Adrenal gland (tissue), 5 donors: ENCODE data around the gene DLGAP1.

Experiments used
- POLR2A ChIP-seq, 2 donors: fragments of 450-650 bp; IDR thresholded peaks; one replicate each; pipeline ENCODE4 v1.6.1; 2017; ENCODE audit warnings: antibody characterized with exemption in 2 of 2, mild to moderate bottlenecking in 2 of 2, moderate library complexity in 1 of 2
- TF ChIP-seq, protein P1 (sequence below), 6 experiments: fragments of 450-650 bp in 4 of 6; fragments of 200-600 bp in 2 of 6; sonication (generic) in 1 of 6; IDR thresholded peaks; 1 replicate in 5 of 6; 2 replicates in 1 of 6; pipeline versions ENCODE4 v1.5.1 to v1.8.0; 2016 to 2021; ENCODE audit warnings: antibody characterized with exemption in 6 of 6, mild to moderate bottlenecking in 2 of 6, moderate library complexity in 1 of 6
- donor health status: DM: no; HTN: no; CAD: no.

GRCh38 chr18:3995476-3996102 is 459.5 kb downstream of the DLGAP1 start:
- TF ChIP-seq POLR2A (IDR thresholded peaks at IDR 0.05), result no peak
- TF ChIP-seq, protein P1, sequence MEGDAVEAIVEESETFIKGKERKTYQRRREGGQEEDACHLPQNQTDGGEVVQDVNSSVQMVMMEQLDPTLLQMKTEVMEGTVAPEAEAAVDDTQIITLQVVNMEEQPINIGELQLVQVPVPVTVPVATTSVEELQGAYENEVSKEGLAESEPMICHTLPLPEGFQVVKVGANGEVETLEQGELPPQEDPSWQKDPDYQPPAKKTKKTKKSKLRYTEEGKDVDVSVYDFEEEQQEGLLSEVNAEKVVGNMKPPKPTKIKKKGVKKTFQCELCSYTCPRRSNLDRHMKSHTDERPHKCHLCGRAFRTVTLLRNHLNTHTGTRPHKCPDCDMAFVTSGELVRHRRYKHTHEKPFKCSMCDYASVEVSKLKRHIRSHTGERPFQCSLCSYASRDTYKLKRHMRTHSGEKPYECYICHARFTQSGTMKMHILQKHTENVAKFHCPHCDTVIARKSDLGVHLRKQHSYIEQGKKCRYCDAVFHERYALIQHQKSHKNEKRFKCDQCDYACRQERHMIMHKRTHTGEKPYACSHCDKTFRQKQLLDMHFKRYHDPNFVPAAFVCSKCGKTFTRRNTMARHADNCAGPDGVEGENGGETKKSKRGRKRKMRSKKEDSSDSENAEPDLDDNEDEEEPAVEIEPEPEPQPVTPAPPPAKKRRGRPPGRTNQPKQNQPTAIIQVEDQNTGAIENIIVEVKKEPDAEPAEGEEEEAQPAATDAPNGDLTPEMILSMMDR (IDR thresholded peaks at IDR 0.05), result peak; percentile 57 to 94 (median 82)
